Neural progenitor cell (in vitro differentiated cells): ENCODE measurements around the gene ZBTB46.
"Not testable (repeated sequence)": the region's sequence is repeated elsewhere in the genome, so short reads cannot be mapped to it uniquely, and the experiment has no call there.

Experiments used
- CTCF ChIP-seq: fragments of 200-600 bp; sonication (generic); IDR thresholded peaks from 2 replicates; pipeline ENCODE4 v1.5.1; 2017; ENCODE audit warnings: antibody characterized with exemption, mild to moderate bottlenecking
- EZH2phosphoT487 ChIP-seq: fragments of 200-600 bp; sonication (generic); IDR thresholded peaks from 2 replicates; pipeline ENCODE4 v1.6.1; 2017; ENCODE audit warnings: antibody characterized with exemption

GRCh38 chr20:63874241-63874640, 43.2 kb upstream of the ZBTB46 start:
- not testable (repeated sequence) for TF ChIP-seq EZH2phosphoT487, CTCF
